CD14-positive monocyte (primary cell): Measurements from ENCODE around the gene NMB. TPM values are rescaled to one million over a fixed set of nuclear protein-coding genes. Genes with fewer than 3 reads are reported as not detected.

Experiments
- DNase-seq, 3 donors: peaks; one replicate each; pipeline ENCODE4 v3.0.0-alpha.2; 2011 to 2022
- H2AFZ ChIP-seq: 2 replicates; pipeline ENCODE4 v1.6.0; 2012; ENCODE audit warnings: mild to moderate bottlenecking, low read depth, low read length, inconsistent platforms; ENCODE audit not compliant: insufficient read depth, poor library complexity, severe bottlenecking
- H3K27ac ChIP-seq, 2 donors: 1 replicate in 1 of 2; 2 replicates in 1 of 2; pipeline ENCODE4 v1.5.1; 2012 to 2013; ENCODE audit warnings: low read length in 2 of 2, control low read depth in 1 of 2, inconsistent platforms in 1 of 2, low read depth in 1 of 2, mild to moderate bottlenecking in 1 of 2
- H3K27me3 ChIP-seq, 2 donors: one replicate each; pipeline versions ENCODE4 v1.6.0 to v1.6.1; 2011 to 2013; ENCODE audit warnings: low read length in 2 of 2; ENCODE audit not compliant: control insufficient read depth in 2 of 2, insufficient read depth in 2 of 2
- H3K36me3 ChIP-seq, 2 donors: replicated peaks in 1 of 2; 1 replicate in 1 of 2; 2 replicates in 1 of 2; pipeline versions ENCODE4 v1.5.1 to v1.6.1; 2012 to 2013; ENCODE audit warnings: low read length in 2 of 2, control low read depth in 1 of 2, inconsistent platforms in 1 of 2, mild to moderate bottlenecking in 1 of 2; ENCODE audit not compliant: insufficient read depth in 2 of 2, control insufficient read depth in 1 of 2
- H3K4me1 ChIP-seq, 2 donors: 1 replicate in 1 of 2; 2 replicates in 1 of 2; pipeline versions ENCODE4 v1.5.1 to v1.6.1; 2012 to 2013; ENCODE audit warnings: low read length in 2 of 2, control low read depth in 1 of 2, inconsistent platforms in 1 of 2, mild to moderate bottlenecking in 1 of 2, moderate library complexity in 1 of 2; ENCODE audit not compliant: insufficient read depth in 2 of 2, control insufficient read depth in 1 of 2
- H3K4me2 ChIP-seq: replicated peaks from 2 replicates; pipeline ENCODE3; 2012; ENCODE audit warnings: low read length, moderate library complexity, mild to moderate bottlenecking; ENCODE audit not compliant: poor library complexity, severe bottlenecking; ENCODE audit errors: extremely low read depth
- H3K4me3 ChIP-seq, 3 experiments: fragments of 200-600 bp in 1 of 3; sonication (generic) in 1 of 3; replicated peaks in 1 of 3; 1 replicate in 2 of 3; 2 replicates in 1 of 3; pipeline ENCODE4 v1.5.1; 2011 to 2013; ENCODE audit warnings: low read length in 3 of 3, mild to moderate bottlenecking in 3 of 3, control low read depth in 2 of 3, low read depth in 2 of 3, inconsistent platforms in 1 of 3, moderate library complexity in 1 of 3
- H3K79me2 ChIP-seq: 2 replicates; pipeline ENCODE4 v1.6.0; 2012; ENCODE audit warnings: mild to moderate bottlenecking, control low read depth, inconsistent platforms, low read length, moderate library complexity; ENCODE audit not compliant: insufficient read depth
- H3K9ac ChIP-seq: 2 replicates; pipeline ENCODE4 v1.6.0; 2017; ENCODE audit warnings: low read length, mild to moderate bottlenecking; ENCODE audit not compliant: insufficient read depth, poor library complexity, severe bottlenecking
- H3K9me3 ChIP-seq, 2 donors: replicated peaks in 1 of 2; 1 replicate in 1 of 2; 2 replicates in 1 of 2; pipeline versions ENCODE4 v1.5.1 to v1.6.1; 2012 to 2013; ENCODE audit warnings: low read length in 2 of 2, control low read depth in 1 of 2; ENCODE audit not compliant: control insufficient read depth in 1 of 2, insufficient read depth in 1 of 2
- H4K20me1 ChIP-seq: 2 replicates; pipeline ENCODE4 v1.6.0; 2012; ENCODE audit warnings: mild to moderate bottlenecking, low read length, control low read depth, moderate library complexity; ENCODE audit not compliant: insufficient read depth
- H3K27ac Mint-ChIP-seq, 7 donors: one replicate each; pipeline ENCODE4 v1.8.0; 2020; ENCODE audit warnings: mild to moderate bottlenecking in 7 of 7, mixed read lengths in 7 of 7, moderate library complexity in 6 of 7, inconsistent platforms in 2 of 7
- H3K27me3 Mint-ChIP-seq, 3 donors: one replicate each; pipeline ENCODE4 v1.8.0; 2021 to 2022; ENCODE audit warnings: low read depth in 3 of 3, mild to moderate bottlenecking in 3 of 3, mixed read lengths in 3 of 3, moderate library complexity in 3 of 3, inconsistent platforms in 1 of 3
- H3K36me3 Mint-ChIP-seq, 2 donors: one replicate each; pipeline ENCODE4 v1.8.0; 2020; ENCODE audit warnings: mixed read lengths in 2 of 2, inconsistent platforms in 1 of 2, mild to moderate bottlenecking in 1 of 2
- H3K4me1 Mint-ChIP-seq: one replicate; pipeline ENCODE4 v1.8.0; 2020; ENCODE audit warnings: mild to moderate bottlenecking, mixed read lengths
- H3K4me3 Mint-ChIP-seq, 2 donors: one replicate each; pipeline ENCODE4 v1.8.0; 2020; ENCODE audit warnings: mild to moderate bottlenecking in 2 of 2, mixed read lengths in 2 of 2, moderate library complexity in 1 of 2
- H3K9me3 Mint-ChIP-seq, 7 donors: one replicate each; pipeline ENCODE4 v1.8.0; 2020 to 2022; ENCODE audit warnings: mixed read lengths in 7 of 7, mild to moderate bottlenecking in 6 of 7, moderate library complexity in 6 of 7, inconsistent platforms in 2 of 7
- CTCF ChIP-seq: fragments of 200-600 bp; IDR thresholded peaks from one replicate; pipeline ENCODE4 v1.8.0; 2022; ENCODE audit warnings: antibody characterized with exemption, mild to moderate bottlenecking
- WGBS: methylation state at CpG from one replicate; pipeline ENCODE4 v1.1.5; 2013; ENCODE audit warnings: missing lambda C conversion rate; ENCODE audit not compliant: insufficient coverage; 5-methylcytosine and 5-hydroxymethylcytosine counted together
- intact Hi-C, 2 donors: fragments of 100-400 bp; cut with micrococcal nuclease; formaldehyde crosslinking; loops; one replicate each; pipeline versions ENCODE4 v1.15.0 to v1.15.1; 2023
- polyA plus RNA-seq, 3 donors: library from polyadenylated mRNA; depleted of rRNA in 1 of 3; unstranded in 2 of 3; stranded (reverse) in 1 of 3; fragments of 300-500 nt in 2 of 3; fragments of >200 nt in 1 of 3; fragmentation: Illumina TruSeq in 2 of 3; gene quantifications; 1 replicate in 2 of 3; 2 replicates in 1 of 3; pipeline ENCODE4 v1.2.3, GENCODE V29; 2012 to 2021

NMB gene
- polyA plus RNA-seq, 3 donors, result 0.45 to 0.81 (median 0.56) TPM

- Histone ChIP-seq H3K27ac (peak overlapping the region in 1 of 2 donors; percentile 85), H3K9me3 (no peaks in the 10 kb centered on the region), H3K27me3 (no peaks in the 10 kb centered on the region), H3K79me2 (peaks cover 28% of the 10 kb centered on the region), H3K4me2 (peak overlapping the region; percentile 73), H3K4me3 (peak overlapping the region; percentile 38 to 85 (median 84)), H2AFZ (peak overlapping the region; percentile 92), H3K4me1 (peaks cover 30 to 48% of the 10 kb centered on the region in 2 donors), H4K20me1 (no peaks in the 10 kb centered on the region), H3K9ac (peak overlapping the region; percentile 74), H3K36me3 (peaks cover 9 to 17% of the 10 kb centered on the region in 2 donors)
- peak; percentile 55 to 70 (median 68) for DNase-seq
- H3K36me3 Mint-ChIP-seq, result peaks cover 12 to 27% of the 10 kb centered on the region in 2 donors
- peaks cover 40% of the 10 kb centered on the region for H3K4me1 Mint-ChIP-seq
- no peak for TF ChIP-seq CTCF
- intact Hi-C loops, result no loop called here
- no peaks in the 10 kb centered on the region for H3K9me3 Mint-ChIP-seq
- peak overlapping the region; percentile 88 to 99 for H3K4me3 Mint-ChIP-seq
- H3K27me3 Mint-ChIP-seq, result no peaks in the 10 kb centered on the region
- under 1% methylated on average over 105 of the region's 105 CpGs for WGBS
- H3K27ac Mint-ChIP-seq, result peak overlapping the region; percentile 57 to 94 (median 91)
Measured at GRCh38 chr15:84633311-84634227, 24.4 kb downstream of the NMB start.

- H3K4me1 Mint-ChIP-seq, result peaks cover 40% of the 10 kb centered on the region
Measured at GRCh38 chr15:84631706-84632272, 26.2 kb downstream of the NMB start.

More at GRCh38 chr15:84631706-84632272, 26.2 kb downstream of the NMB start:
- Histone ChIP-seq H2AFZ (peak overlapping the region; percentile 98), H4K20me1 (no peaks in the 10 kb centered on the region), H3K79me2 (peaks cover 28% of the 10 kb centered on the region), H3K9ac (peak overlapping the region; percentile 51), H3K4me2 (peak overlapping the region; percentile 73), H3K4me3 (peak overlapping the region; percentile 51 to 92 (median 84)), H3K4me1 (peaks cover 30 to 48% of the 10 kb centered on the region in 2 donors), H3K27me3 (no peaks in the 10 kb centered on the region), H3K9me3 (no peaks in the 10 kb centered on the region), H3K36me3 (peaks cover 0 to 6% of the 10 kb centered on the region in 2 donors), H3K27ac (peak overlapping the region; percentile 33 to 83)
- TF ChIP-seq CTCF, result no peak
- H3K27me3 Mint-ChIP-seq, result no peaks in the 10 kb centered on the region
- no peak for DNase-seq
- 53% methylated on average over 5 of the region's 7 CpGs for WGBS
- H3K9me3 Mint-ChIP-seq, result no peaks in the 10 kb centered on the region
- intact Hi-C loops, result loop anchor here in 1 of 2 donors (1.0 to 2.0 kb wide), 2 partner anchors 23 to 31 kb away; partner anchors contain the start of gene WDR73
- peaks cover 13 to 15% of the 10 kb centered on the region in 2 donors for H3K36me3 Mint-ChIP-seq
- H3K27ac Mint-ChIP-seq, result peak overlapping the region in 6 of 7 donors; percentile 88 to 98 (median 93)
- H3K4me3 Mint-ChIP-seq, result peak overlapping the region; percentile 93 to 99
